ENCODE data around the gene NOA1.
"Not testable (repeated sequence)": the region's sequence is repeated elsewhere in the genome, so short reads cannot be mapped to it uniquely, and the experiment has no call there.

The NOA1 gene

GRCh38 chr4:56953680-56954520 lies 23.5 kb downstream of the NOA1 start:
- Mint-ChIP-seq H3K9me3 (no peaks in the 10 kb centered on the region), H3K36me3 (ENCODE audit: low read depth) (no peaks in the 10 kb centered on the region), H3K4me3 (no peak overlapping the region), H3K4me1 (peaks cover 17% of the 10 kb centered on the region), H3K27ac (no peak overlapping the region), H3K27me3 (ENCODE audit: low read depth) (no peaks in the 10 kb centered on the region)
- no peak for TF ChIP-seq CTCF (IDR thresholded peaks at IDR 0.05; ENCODE audit: unreplicated experiment in 3 of 3)

- TF ChIP-seq CTCF (IDR thresholded peaks at IDR 0.05; ENCODE audit: unreplicated experiment in 3 of 3), result no peak
- no peak overlapping the region for H3K27ac Mint-ChIP-seq
- no peak overlapping the region for H3K4me3 Mint-ChIP-seq
These were observed 36.0 kb downstream of the NOA1 start for GRCh38 chr4:56941403-56941802.

GRCh38 chr4:56940971-56941370 lies 36.4 kb downstream of the NOA1 start:
- H3K9me3 Mint-ChIP-seq, result no peaks in the 10 kb centered on the region
- peaks cover 5% of the 10 kb centered on the region for H3K4me1 Mint-ChIP-seq
- peaks cover 39% of the 10 kb centered on the region for H3K36me3 Mint-ChIP-seq (ENCODE audit: low read depth)
- no peak for TF ChIP-seq CTCF (IDR thresholded peaks at IDR 0.05; ENCODE audit: unreplicated experiment in 3 of 3)
- H3K4me3 Mint-ChIP-seq, result no peak overlapping the region
- no peak overlapping the region for H3K27ac Mint-ChIP-seq
- H3K27me3 Mint-ChIP-seq (ENCODE audit: low read depth), result no peaks in the 10 kb centered on the region

More at GRCh38 chr4:56941403-56941802, 36.0 kb downstream of the NOA1 start:
- Mint-ChIP-seq H3K27me3 (ENCODE audit: low read depth) (no peaks in the 10 kb centered on the region), H3K9me3 (no peaks in the 10 kb centered on the region), H3K36me3 (ENCODE audit: low read depth) (peaks cover 35% of the 10 kb centered on the region), H3K4me1 (peaks cover 5% of the 10 kb centered on the region)

- no peak for TF ChIP-seq CTCF (IDR thresholded peaks at IDR 0.05; ENCODE audit: unreplicated experiment in 3 of 3)
- Mint-ChIP-seq H3K9me3 (no peaks in the 10 kb centered on the region), H3K4me3 (no peak overlapping the region), H3K4me1 (peaks cover 5% of the 10 kb centered on the region), H3K27ac (no peak overlapping the region), H3K27me3 (ENCODE audit: low read depth) (no peaks in the 10 kb centered on the region), H3K36me3 (ENCODE audit: low read depth) (peaks cover 45% of the 10 kb centered on the region)
These were observed 37.0 kb downstream of the NOA1 start for GRCh38 chr4:56940403-56940802.

- not testable (repeated sequence) for H3K4me1 Mint-ChIP-seq; H3K9me3 Mint-ChIP-seq; H3K4me3 Mint-ChIP-seq; H3K27me3 Mint-ChIP-seq (ENCODE audit: low read depth); H3K27ac Mint-ChIP-seq
- H3K36me3 Mint-ChIP-seq (ENCODE audit: low read depth), result peaks cover 50% of the 10 kb centered on the region
These were observed 37.6 kb downstream of the NOA1 start for GRCh38 chr4:56939826-56940225.

GRCh38 chr4:56937262-56937661 lies 40.1 kb downstream of the NOA1 start:
- Mint-ChIP-seq H3K27me3 (ENCODE audit: low read depth) (no peaks in the 10 kb centered on the region), H3K9me3 (no peaks in the 10 kb centered on the region), H3K4me1 (peaks cover 11% of the 10 kb centered on the region), H3K36me3 (ENCODE audit: low read depth) (peaks cover 63% of the 10 kb centered on the region), H3K4me3 (no peak overlapping the region), H3K27ac (no peak overlapping the region)
- TF ChIP-seq CTCF (IDR thresholded peaks at IDR 0.05; ENCODE audit: unreplicated experiment in 3 of 3), result no peak

Data from nephron (organoid).